Suppressor macrophage (primary cell): ENCODE measurements around the gene PDE4D.

Source experiments
- DNase-seq, 4 experiments: peaks; one replicate each; pipeline ENCODE4 v3.0.0-alpha.2; 2020 to 2022

The PDE4D gene

GRCh38 chr5:59542851-59543820 lies 350.4 kb downstream of the PDE4D start:
- DNase-seq = no peak

GRCh38 chr5:59542306-59542705 lies 351.2 kb downstream of the PDE4D start:
- DNase-seq = no peak

- DNase-seq = no peak
Measured at GRCh38 chr5:59540366-59540765, 353.2 kb downstream of the PDE4D start.

GRCh38 chr5:59538750-59539121 lies 354.8 kb downstream of the PDE4D start:
- no peak for DNase-seq

GRCh38 chr5:59537961-59538749 lies 355.4 kb downstream of the PDE4D start:
- DNase-seq = no peak

- DNase-seq = no peak
Measured at GRCh38 chr5:59536875-59537274, 356.7 kb downstream of the PDE4D start.

- no peak for DNase-seq
Measured at GRCh38 chr5:59535561-59535960, 358.0 kb downstream of the PDE4D start.

- no peak for DNase-seq
Measured at GRCh38 chr5:59533730-59534108, 359.8 kb downstream of the PDE4D start.

- DNase-seq = no peak
Measured at GRCh38 chr5:59532979-59533729, 360.4 kb downstream of the PDE4D start.

GRCh38 chr5:59529239-59529638 lies 364.3 kb downstream of the PDE4D start:
- DNase-seq = no peak

- no peak for DNase-seq
Measured at GRCh38 chr5:59528202-59528862, 365.2 kb downstream of the PDE4D start.

- no peak for DNase-seq
Measured at GRCh38 chr5:59525957-59526356, 367.6 kb downstream of the PDE4D start.

- DNase-seq = no peak
Measured at GRCh38 chr5:59525311-59525710, 368.2 kb downstream of the PDE4D start.

- DNase-seq = no peak
Measured at GRCh38 chr5:59522201-59522831, 371.2 kb downstream of the PDE4D start.

GRCh38 chr5:59521476-59521875 lies 372.1 kb downstream of the PDE4D start:
- peak in 1 of 4 experiments; percentile 12 for DNase-seq

- no peak for DNase-seq
Measured at GRCh38 chr5:59519338-59519737, 374.2 kb downstream of the PDE4D start.

- no peak for DNase-seq
Measured at GRCh38 chr5:59517926-59518585, 375.5 kb downstream of the PDE4D start.

GRCh38 chr5:59516161-59516560 lies 377.4 kb downstream of the PDE4D start:
- no peak for DNase-seq

- DNase-seq = peak in 3 of 4 experiments; percentile 22 to 77 (median 58)
Measured at GRCh38 chr5:59506285-59506877, 387.1 kb downstream of the PDE4D start.

- DNase-seq = no peak
Measured at GRCh38 chr5:59504043-59504442, 389.5 kb downstream of the PDE4D start.

GRCh38 chr5:59503220-59503619 lies 390.3 kb downstream of the PDE4D start:
- DNase-seq = no peak
